ENCODE results near the gene TRPV4. TPM values are rescaled to one million over a fixed set of nuclear protein-coding genes. Genes with fewer than 3 reads are reported as not detected.

Gene TRPV4
- total RNA-seq, 1 experiment from 2014 or later: 2.9 TPM

- H3K4me3 Mint-ChIP-seq: no peak overlapping the region
- TF ChIP-seq TEAD4 (CRISPR knock-in tag; IDR thresholded peaks at IDR 0.05) (no peak), ETV6 (CRISPR knock-in tag; IDR thresholded peaks at IDR 0.05) (no peak), MYBL2 (CRISPR knock-in tag; IDR thresholded peaks at IDR 0.05) (no peak), CDX4 (CRISPR knock-in tag; IDR thresholded peaks at IDR 0.05; ENCODE audit: borderline replicate concordance) (no peak), ZNF416 (CRISPR knock-in tag; IDR thresholded peaks at IDR 0.05) (no peak), CREB1 (CRISPR knock-in tag; IDR thresholded peaks at IDR 0.05) (no peak), ZNF263 (CRISPR knock-in tag; IDR thresholded peaks at IDR 0.05; ENCODE audit: low read depth) (no peak), RORB (CRISPR knock-in tag; IDR thresholded peaks at IDR 0.05) (no peak), ZNF423 (CRISPR knock-in tag; IDR thresholded peaks at IDR 0.05) (no peak)
- TF ChIP-seq, protein P1, sequence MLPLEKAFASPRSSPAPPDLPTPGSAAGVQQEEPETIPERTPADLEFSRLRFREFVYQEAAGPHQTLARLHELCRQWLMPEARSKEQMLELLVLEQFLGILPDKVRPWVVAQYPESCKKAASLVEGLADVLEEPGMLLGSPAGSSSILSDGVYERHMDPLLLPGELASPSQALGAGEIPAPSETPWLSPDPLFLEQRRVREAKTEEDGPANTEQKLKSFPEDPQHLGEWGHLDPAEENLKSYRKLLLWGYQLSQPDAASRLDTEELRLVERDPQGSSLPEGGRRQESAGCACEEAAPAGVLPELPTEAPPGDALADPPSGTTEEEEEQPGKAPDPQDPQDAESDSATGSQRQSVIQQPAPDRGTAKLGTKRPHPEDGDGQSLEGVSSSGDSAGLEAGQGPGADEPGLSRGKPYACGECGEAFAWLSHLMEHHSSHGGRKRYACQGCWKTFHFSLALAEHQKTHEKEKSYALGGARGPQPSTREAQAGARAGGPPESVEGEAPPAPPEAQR (CRISPR knock-in tag; IDR thresholded peaks at IDR 0.05): no peak
- TF ChIP-seq, protein P2, sequence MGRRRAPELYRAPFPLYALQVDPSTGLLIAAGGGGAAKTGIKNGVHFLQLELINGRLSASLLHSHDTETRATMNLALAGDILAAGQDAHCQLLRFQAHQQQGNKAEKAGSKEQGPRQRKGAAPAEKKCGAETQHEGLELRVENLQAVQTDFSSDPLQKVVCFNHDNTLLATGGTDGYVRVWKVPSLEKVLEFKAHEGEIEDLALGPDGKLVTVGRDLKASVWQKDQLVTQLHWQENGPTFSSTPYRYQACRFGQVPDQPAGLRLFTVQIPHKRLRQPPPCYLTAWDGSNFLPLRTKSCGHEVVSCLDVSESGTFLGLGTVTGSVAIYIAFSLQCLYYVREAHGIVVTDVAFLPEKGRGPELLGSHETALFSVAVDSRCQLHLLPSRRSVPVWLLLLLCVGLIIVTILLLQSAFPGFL (CRISPR knock-in tag; IDR thresholded peaks at IDR 0.05; ENCODE audit: borderline replicate concordance): no peak
- H3K4me1 Mint-ChIP-seq: peaks cover 15% of the 10 kb centered on the region; the same call in 1 of the 2 replicates
- H3K27me3 Mint-ChIP-seq (ENCODE audit: low read depth): no peaks in the 10 kb centered on the region
- CTCF ChIA-PET: interaction anchor here (1.1 kb wide), 1 partner anchor 173 kb away, joined by 3 read pairs; no protein-coding TSS in a partner anchor
- no peaks in the 10 kb centered on the region for H3K36me3 Mint-ChIP-seq
- no peak for ATAC-seq
- H3K9me3 Mint-ChIP-seq: no peaks in the 10 kb centered on the region
- no peak for DNase-seq (ENCODE audit: low spot score)
- no peak overlapping the region for H3K27ac Mint-ChIP-seq
- POLR2A ChIA-PET: no interaction called here
These were observed 64.1 kb downstream of the TRPV4 start for GRCh38 chr12:109768901-109769670.

- Mint-ChIP-seq H3K4me1 (peaks cover 15% of the 10 kb centered on the region; the same call in 1 of the 2 replicates), H3K27me3 (ENCODE audit: low read depth) (no peaks in the 10 kb centered on the region), H3K4me3 (no peak overlapping the region), H3K36me3 (no peaks in the 10 kb centered on the region), H3K27ac (no peak overlapping the region), H3K9me3 (0 out of 2 replicates have a peak, but pooled peaks cover 3% of the 10 kb centered on the region)
- ChIA-PET CTCF (interaction anchor here (1.1 kb wide), 1 partner anchor 172 kb away, joined by 3 read pairs; no protein-coding TSS in a partner anchor), POLR2A (no interaction called here)
- no peak for DNase-seq (ENCODE audit: low spot score)
- ATAC-seq: no peak
- TF ChIP-seq CTCF (IDR thresholded peaks at IDR 0.05) (no peak), GABPB1 (CRISPR knock-in tag; IDR thresholded peaks at IDR 0.05) (no peak), ATF3 (CRISPR knock-in tag; conservative IDR thresholded peaks at IDR 0.05) (no peak), ZNF219 (CRISPR knock-in tag; IDR thresholded peaks at IDR 0.05; ENCODE audit: borderline replicate concordance) (no peak), SMAD3 (CRISPR knock-in tag; IDR thresholded peaks at IDR 0.05; ENCODE audit: borderline replicate concordance) (no peak), NFE2L1 (CRISPR knock-in tag; IDR thresholded peaks at IDR 0.05) (no peak), SMAD4 (CRISPR knock-in tag; IDR thresholded peaks at IDR 0.05) (no peak), CREB1 (CRISPR knock-in tag; IDR thresholded peaks at IDR 0.05) (no peak), AFF4 (CRISPR knock-in tag; IDR thresholded peaks at IDR 0.05; ENCODE audit: borderline replicate concordance) (no peak), ZNF138 (CRISPR knock-in tag; conservative IDR thresholded peaks at IDR 0.05) (no peak), ELF4 (CRISPR knock-in tag; IDR thresholded peaks at IDR 0.05; ENCODE audit: low read depth) (no peak)
- TF ChIP-seq, protein P3, sequence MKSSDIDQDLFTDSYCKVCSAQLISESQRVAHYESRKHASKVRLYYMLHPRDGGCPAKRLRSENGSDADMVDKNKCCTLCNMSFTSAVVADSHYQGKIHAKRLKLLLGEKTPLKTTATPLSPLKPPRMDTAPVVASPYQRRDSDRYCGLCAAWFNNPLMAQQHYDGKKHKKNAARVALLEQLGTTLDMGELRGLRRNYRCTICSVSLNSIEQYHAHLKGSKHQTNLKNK (CRISPR knock-in tag; IDR thresholded peaks at IDR 0.05): no peak
These were observed 65.0 kb downstream of the TRPV4 start for GRCh38 chr12:109767991-109768900.
